ENCODE results near the gene ATP7B.

ATP7B gene

DNA sequence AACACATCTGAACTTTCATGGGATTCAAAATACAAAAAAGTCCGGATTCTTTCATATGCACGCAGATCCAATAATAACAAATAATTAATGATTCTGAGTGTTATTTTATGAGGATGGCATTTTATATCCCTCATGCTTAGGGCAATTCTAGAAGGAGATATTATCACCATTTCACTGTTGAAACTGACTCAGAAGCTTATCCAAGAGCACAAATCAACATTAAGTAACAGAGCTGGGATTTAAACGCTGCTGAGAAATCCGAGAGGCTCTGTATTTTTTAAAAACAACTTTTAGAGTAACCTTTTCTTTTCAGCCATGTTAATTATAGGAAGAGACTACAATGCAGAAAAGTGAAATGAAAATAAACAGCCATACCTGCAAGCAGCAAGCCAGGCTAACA lies 30.3 kb downstream of the ATP7B start:
- no peaks in the 10 kb centered on the region for H3K36me3 ChIP-seq (ENCODE audit: control insufficient read depth in 4 of 4, insufficient read depth in 4 of 4, low read length in 3 of 4)
- H3K27me3 ChIP-seq (replicated peaks in 2 of 5; ENCODE audit: control insufficient read depth in 4 of 5, insufficient read depth in 5 of 5, low read length in 4 of 5) = no peaks in the 10 kb centered on the region
- no peaks in the 10 kb centered on the region for H3K4me1 ChIP-seq (ENCODE audit: control extremely low read depth in 1 of 4, control insufficient read depth in 4 of 4, insufficient read depth in 4 of 4, low read length in 3 of 4)
- POLR2A ChIA-PET = no interaction called here
- WGBS (ENCODE audit: insufficient coverage) = no CpG with 5 or more reads among the region's 4 CpGs
- H3K9me3 ChIP-seq (ENCODE audit: control extremely low read depth in 1 of 5, control insufficient read depth in 4 of 5, insufficient read depth in 2 of 5, low read depth in 1 of 5, low read length in 4 of 5) = peaks cover 0 to 9% (median 0%) of the 10 kb centered on the region in 5 experiments
- no peak for DNase-seq
- H3K27ac ChIP-seq (ENCODE audit: insufficient read depth in 1 of 2, low read depth in 1 of 2, low read length in 2 of 2, poor library complexity in 1 of 2, severe bottlenecking in 2 of 2) = no peak overlapping the region
- no peak overlapping the region for H3K4me3 ChIP-seq (ENCODE audit: control insufficient read depth in 1 of 7, extremely low read depth in 1 of 7, insufficient read depth in 4 of 7, low read depth in 2 of 7, low read length in 6 of 7)
- CTCF ChIA-PET = no interaction called here

DNA sequence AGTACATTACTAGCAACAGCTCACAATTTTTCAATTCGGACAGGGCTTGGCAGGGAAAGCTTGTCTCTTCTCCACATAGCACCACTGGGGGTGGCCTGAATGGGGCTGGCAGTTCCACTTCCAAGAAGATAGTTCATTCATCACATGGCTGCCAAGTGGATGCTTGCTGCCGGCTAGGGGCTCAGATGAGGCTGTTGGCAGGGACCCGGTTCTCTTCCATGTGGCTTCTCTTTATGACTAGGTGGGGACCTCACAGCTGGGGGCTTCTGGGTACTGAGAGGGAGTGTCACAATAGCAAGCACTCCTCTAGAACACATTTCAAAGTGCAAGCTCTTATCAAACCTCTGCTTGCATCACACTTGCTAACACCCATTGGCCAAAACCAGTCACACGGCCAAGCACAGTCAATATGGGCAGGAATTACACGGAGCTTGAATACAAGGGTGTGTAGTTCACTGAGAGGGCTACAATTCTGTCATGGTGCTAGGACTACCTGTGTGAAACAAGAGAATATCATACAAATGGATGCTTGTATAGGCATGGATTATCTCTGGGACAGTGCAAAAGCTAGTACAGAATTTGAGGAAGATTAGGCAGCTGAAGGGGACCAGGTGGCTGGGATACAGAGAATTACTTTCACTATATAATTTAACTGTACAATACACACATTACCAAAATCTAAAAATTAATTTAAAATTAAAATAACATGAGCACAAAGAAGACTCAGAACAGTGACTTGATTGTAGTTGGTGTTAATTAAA lies 32.3 kb downstream of the ATP7B start:
- Histone ChIP-seq H3K36me3 (ENCODE audit: control insufficient read depth in 4 of 4, insufficient read depth in 4 of 4, low read length in 3 of 4) (peaks cover 0 to 7% (median 0%) of the 10 kb centered on the region in 4 experiments), H3K27me3 (replicated peaks in 2 of 5; ENCODE audit: control insufficient read depth in 4 of 5, insufficient read depth in 5 of 5, low read length in 4 of 5) (no peaks in the 10 kb centered on the region), H3K9me3 (ENCODE audit: control extremely low read depth in 1 of 5, control insufficient read depth in 4 of 5, insufficient read depth in 2 of 5, low read depth in 1 of 5, low read length in 4 of 5) (peaks cover 0 to 6% (median 0%) of the 10 kb centered on the region in 5 experiments), H3K4me1 (ENCODE audit: control extremely low read depth in 1 of 4, control insufficient read depth in 4 of 4, insufficient read depth in 4 of 4, low read length in 3 of 4) (no peaks in the 10 kb centered on the region), H3K27ac (ENCODE audit: insufficient read depth in 1 of 2, low read depth in 1 of 2, low read length in 2 of 2, poor library complexity in 1 of 2, severe bottlenecking in 2 of 2) (no peak overlapping the region), H3K4me3 (ENCODE audit: control insufficient read depth in 1 of 7, extremely low read depth in 1 of 7, insufficient read depth in 4 of 7, low read depth in 2 of 7, low read length in 6 of 7) (no peak overlapping the region)
- no peak for DNase-seq
- 76% methylated on average over 4 of the region's 5 CpGs for WGBS (ENCODE audit: insufficient coverage)
- ChIA-PET POLR2A (no interaction called here), CTCF (interaction anchor here (0.8 to 1.3 kb wide), 2 partner anchors 20 to 148 kb away, joined by 3 read pairs; no protein-coding TSS in a partner anchor)

DNA sequence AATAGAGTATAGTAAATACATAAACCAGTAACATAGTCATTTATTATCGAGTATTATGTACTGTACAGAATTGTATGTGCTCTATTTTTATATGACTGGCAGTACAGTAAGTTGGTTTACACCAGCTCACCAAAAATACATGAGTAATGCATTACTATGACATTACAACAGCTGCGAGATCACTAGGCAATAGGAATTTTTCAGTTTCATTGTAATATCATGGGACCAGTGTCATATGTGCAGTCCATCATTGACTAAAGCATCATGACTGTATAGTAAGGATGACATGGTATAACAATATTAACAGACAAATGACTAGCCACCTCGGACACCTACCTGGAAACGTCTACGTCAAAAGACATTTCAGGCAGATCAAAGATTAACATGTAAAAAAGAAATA lies 33.6 kb downstream of the ATP7B start:
- Histone ChIP-seq H3K4me3 (ENCODE audit: control insufficient read depth in 1 of 7, extremely low read depth in 1 of 7, insufficient read depth in 4 of 7, low read depth in 2 of 7, low read length in 6 of 7) (no peak overlapping the region), H3K27ac (ENCODE audit: insufficient read depth in 1 of 2, low read depth in 1 of 2, low read length in 2 of 2, poor library complexity in 1 of 2, severe bottlenecking in 2 of 2) (no peak overlapping the region), H3K4me1 (ENCODE audit: control extremely low read depth in 1 of 4, control insufficient read depth in 4 of 4, insufficient read depth in 4 of 4, low read length in 3 of 4) (no peaks in the 10 kb centered on the region), H3K36me3 (ENCODE audit: control insufficient read depth in 4 of 4, insufficient read depth in 4 of 4, low read length in 3 of 4) (peaks cover 0 to 9% (median 0%) of the 10 kb centered on the region in 4 experiments), H3K27me3 (replicated peaks in 2 of 5; ENCODE audit: control insufficient read depth in 4 of 5, insufficient read depth in 5 of 5, low read length in 4 of 5) (no peaks in the 10 kb centered on the region), H3K9me3 (ENCODE audit: control extremely low read depth in 1 of 5, control insufficient read depth in 4 of 5, insufficient read depth in 2 of 5, low read depth in 1 of 5, low read length in 4 of 5) (peaks cover 0 to 1% (median 0%) of the 10 kb centered on the region in 5 experiments)
- no peak for DNase-seq
- POLR2A ChIA-PET = no interaction called here
- WGBS (ENCODE audit: insufficient coverage) = 100% methylated on average over 1 of the region's 5 CpGs
- CTCF ChIA-PET = interaction anchor here (1.3 to 3.1 kb wide), 2 partner anchors 16 to 22 kb away, joined by 3 to 8 read pairs; no protein-coding TSS in a partner anchor

DNA sequence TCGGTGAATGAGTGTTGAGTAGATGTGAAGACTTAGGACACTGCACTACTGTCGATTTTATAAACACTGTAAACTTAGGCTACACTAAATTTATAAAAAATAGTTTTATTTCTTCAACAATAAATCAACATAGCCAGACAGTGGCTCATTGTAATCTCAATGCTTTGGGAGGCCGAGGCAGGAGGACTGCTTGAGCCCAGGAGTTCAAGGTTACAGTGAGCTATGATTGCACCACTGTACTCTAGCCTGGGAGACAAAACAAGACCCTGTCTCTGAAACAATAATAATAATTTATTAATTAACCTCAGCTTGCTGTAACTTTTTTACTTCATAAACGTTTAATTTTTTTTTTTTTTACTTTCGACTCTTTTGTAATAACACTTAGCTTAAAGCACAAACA lies 34.4 kb downstream of the ATP7B start:
- CTCF ChIA-PET = interaction anchor here (3.1 kb wide), 1 partner anchor 16 kb away, joined by 8 read pairs; no protein-coding TSS in a partner anchor
- Histone ChIP-seq H3K9me3 (ENCODE audit: control extremely low read depth in 1 of 5, control insufficient read depth in 4 of 5, insufficient read depth in 2 of 5, low read depth in 1 of 5, low read length in 4 of 5) (peaks cover 0 to 1% (median 0%) of the 10 kb centered on the region in 5 experiments), H3K27ac (ENCODE audit: insufficient read depth in 1 of 2, low read depth in 1 of 2, low read length in 2 of 2, poor library complexity in 1 of 2, severe bottlenecking in 2 of 2) (no peak overlapping the region), H3K4me1 (ENCODE audit: control extremely low read depth in 1 of 4, control insufficient read depth in 4 of 4, insufficient read depth in 4 of 4, low read length in 3 of 4) (peaks cover 0 to 1% (median 0%) of the 10 kb centered on the region in 4 experiments), H3K4me3 (ENCODE audit: control insufficient read depth in 1 of 7, extremely low read depth in 1 of 7, insufficient read depth in 4 of 7, low read depth in 2 of 7, low read length in 6 of 7) (no peak overlapping the region), H3K27me3 (replicated peaks in 2 of 5; ENCODE audit: control insufficient read depth in 4 of 5, insufficient read depth in 5 of 5, low read length in 4 of 5) (no peaks in the 10 kb centered on the region), H3K36me3 (ENCODE audit: control insufficient read depth in 4 of 4, insufficient read depth in 4 of 4, low read length in 3 of 4) (peaks cover 0 to 11% (median 0%) of the 10 kb centered on the region in 4 experiments)
- POLR2A ChIA-PET = interaction anchor here (0.7 kb wide), 1 partner anchor 161 kb away, joined by 6 read pairs; no protein-coding TSS in a partner anchor
- DNase-seq = no peak
- WGBS (ENCODE audit: insufficient coverage) = 100% methylated on average over 3 of the region's 5 CpGs

DNA sequence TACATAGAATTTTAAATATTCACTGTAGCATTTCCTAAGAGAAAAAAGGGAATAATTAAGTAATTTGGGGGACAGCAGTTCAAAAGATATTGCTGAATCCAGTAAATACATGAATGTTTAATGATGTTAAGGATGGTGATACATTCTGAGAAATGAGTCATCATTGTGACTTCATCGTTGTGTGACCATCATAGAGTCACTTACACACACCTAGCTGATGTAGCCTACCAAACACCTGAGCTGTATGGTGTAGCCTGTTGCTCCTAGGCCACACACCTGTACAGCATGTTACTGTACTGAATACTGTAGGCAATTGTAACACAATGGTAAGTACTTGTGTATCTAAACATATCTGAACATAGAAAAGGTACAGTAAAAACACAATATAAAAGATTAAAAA lies 34.8 kb downstream of the ATP7B start:
- H3K4me1 ChIP-seq (ENCODE audit: control extremely low read depth in 1 of 4, control insufficient read depth in 4 of 4, insufficient read depth in 4 of 4, low read length in 3 of 4) = peaks cover 0 to 5% (median 0%) of the 10 kb centered on the region in 4 experiments
- H3K9me3 ChIP-seq (ENCODE audit: control extremely low read depth in 1 of 5, control insufficient read depth in 4 of 5, insufficient read depth in 2 of 5, low read depth in 1 of 5, low read length in 4 of 5) = peaks cover 0 to 1% (median 0%) of the 10 kb centered on the region in 5 experiments
- no peak overlapping the region for H3K4me3 ChIP-seq (ENCODE audit: control insufficient read depth in 1 of 7, extremely low read depth in 1 of 7, insufficient read depth in 4 of 7, low read depth in 2 of 7, low read length in 6 of 7)
- CTCF ChIA-PET = interaction anchor here (1.8 to 3.1 kb wide), 2 partner anchors 15 kb away, joined by 4 to 8 read pairs; no protein-coding TSS in a partner anchor
- POLR2A ChIA-PET = interaction anchor here (0.7 kb wide), 1 partner anchor 161 kb away, joined by 6 read pairs; no protein-coding TSS in a partner anchor
- WGBS (ENCODE audit: insufficient coverage) = 80% methylated on average over 1 of the region's 1 CpG
- H3K36me3 ChIP-seq (ENCODE audit: control insufficient read depth in 4 of 4, insufficient read depth in 4 of 4, low read length in 3 of 4) = peaks cover 0 to 11% (median 0%) of the 10 kb centered on the region in 4 experiments
- H3K27me3 ChIP-seq (replicated peaks in 2 of 5; ENCODE audit: control insufficient read depth in 4 of 5, insufficient read depth in 5 of 5, low read length in 4 of 5) = no peaks in the 10 kb centered on the region
- no peak overlapping the region for H3K27ac ChIP-seq (ENCODE audit: insufficient read depth in 1 of 2, low read depth in 1 of 2, low read length in 2 of 2, poor library complexity in 1 of 2, severe bottlenecking in 2 of 2)
- DNase-seq = no peak

DNA sequence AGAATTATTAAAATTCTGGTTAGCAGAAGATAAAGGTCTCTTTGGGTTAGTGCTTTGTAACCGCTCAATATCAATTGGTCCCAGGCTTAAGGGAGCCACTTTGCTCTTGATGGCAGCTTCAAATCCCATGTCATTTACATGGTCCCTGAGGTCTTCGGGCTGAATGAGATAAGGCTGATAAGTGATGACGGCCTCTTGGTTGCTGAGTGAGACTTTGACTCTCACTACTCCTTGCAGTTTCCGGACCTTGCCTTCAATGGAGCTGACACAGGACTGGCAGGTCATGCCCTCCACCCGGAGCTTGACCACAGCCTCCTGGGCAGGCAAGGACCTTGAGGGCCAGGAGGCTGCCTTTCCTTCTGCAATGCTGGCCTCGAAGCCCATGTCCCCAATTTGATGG lies 36.8 kb downstream of the ATP7B start:
- Histone ChIP-seq H3K9me3 (ENCODE audit: control extremely low read depth in 1 of 5, control insufficient read depth in 4 of 5, insufficient read depth in 2 of 5, low read depth in 1 of 5, low read length in 4 of 5) (peaks cover 0 to 1% (median 0%) of the 10 kb centered on the region in 5 experiments), H3K4me1 (ENCODE audit: control extremely low read depth in 1 of 4, control insufficient read depth in 4 of 4, insufficient read depth in 4 of 4, low read length in 3 of 4) (peaks cover 0 to 5% (median 0%) of the 10 kb centered on the region in 4 experiments), H3K4me3 (ENCODE audit: control insufficient read depth in 1 of 7, extremely low read depth in 1 of 7, insufficient read depth in 4 of 7, low read depth in 2 of 7, low read length in 6 of 7) (no peak overlapping the region), H3K27me3 (replicated peaks in 2 of 5; ENCODE audit: control insufficient read depth in 4 of 5, insufficient read depth in 5 of 5, low read length in 4 of 5) (no peaks in the 10 kb centered on the region), H3K27ac (ENCODE audit: insufficient read depth in 1 of 2, low read depth in 1 of 2, low read length in 2 of 2, poor library complexity in 1 of 2, severe bottlenecking in 2 of 2) (no peak overlapping the region), H3K36me3 (ENCODE audit: control insufficient read depth in 4 of 4, insufficient read depth in 4 of 4, low read length in 3 of 4) (peaks cover 0 to 14% (median 0%) of the 10 kb centered on the region in 4 experiments)
- POLR2A ChIA-PET = no interaction called here
- CTCF ChIA-PET = interaction anchor here (1.7 to 1.8 kb wide), 2 partner anchors 17 to 25 kb away, joined by 3 to 4 read pairs; no protein-coding TSS in a partner anchor
- no peak for DNase-seq
- WGBS (ENCODE audit: insufficient coverage) = 98% methylated on average over 4 of the region's 6 CpGs

Data from common myeloid progenitor, CD34-positive (primary cell).